Endodermal cell (in vitro differentiated cells): ENCODE data around the gene FBXO2. TPM values are rescaled to one million over a fixed set of nuclear protein-coding genes. Genes with fewer than 3 reads are reported as not detected.

ENCODE experiments used
- DNase-seq: peaks from one replicate; pipeline ENCODE4 v3.0.0-alpha.2; 2017
- H3K27ac ChIP-seq: 2 replicates; pipeline ENCODE4 v1.5.1; 2013; ENCODE audit warnings: mild to moderate bottlenecking, low read depth, low read length, moderate library complexity
- H3K27me3 ChIP-seq: 2 replicates; pipeline ENCODE4 v1.6.1; 2013; ENCODE audit warnings: mild to moderate bottlenecking, low read length, moderate library complexity; ENCODE audit not compliant: insufficient read depth, control insufficient read depth, poor library complexity, severe bottlenecking
- H3K36me3 ChIP-seq: 2 replicates; pipeline ENCODE4 v1.7.0; 2013; ENCODE audit warnings: mild to moderate bottlenecking, low read length, moderate library complexity; ENCODE audit not compliant: control insufficient read depth, insufficient read depth
- H3K4me1 ChIP-seq: one replicate; pipeline ENCODE4 v1.7.0; 2013; ENCODE audit warnings: low read length; ENCODE audit not compliant: control insufficient read depth, insufficient read depth
- H3K4me3 ChIP-seq: 2 replicates; pipeline ENCODE4 v1.5.1; 2013; ENCODE audit warnings: mild to moderate bottlenecking, low read length, moderate library complexity
- H3K9ac ChIP-seq: 2 replicates; pipeline ENCODE4 v1.6.1; 2013; ENCODE audit warnings: mild to moderate bottlenecking, low read length, moderate library complexity; ENCODE audit not compliant: poor library complexity, severe bottlenecking; ENCODE audit errors: extremely low read depth
- H3K9me3 ChIP-seq: 2 replicates; pipeline ENCODE4 v1.6.1; 2013; ENCODE audit warnings: mild to moderate bottlenecking, low read length, moderate library complexity; ENCODE audit not compliant: control insufficient read depth
- H3K27ac Mint-ChIP-seq: 2 replicates; pipeline ENCODE4 v1.8.0; 2020; ENCODE audit warnings: mixed read lengths
- H3K27me3 Mint-ChIP-seq: 2 replicates; pipeline ENCODE4 v1.8.0; 2021; ENCODE audit warnings: mild to moderate bottlenecking, mixed read lengths; ENCODE audit not compliant: insufficient read depth
- H3K36me3 Mint-ChIP-seq: 2 replicates; pipeline ENCODE4 v1.8.0; 2020; ENCODE audit warnings: low read depth, mixed read lengths
- H3K4me1 Mint-ChIP-seq: 2 replicates; pipeline ENCODE4 v1.8.0; 2020; ENCODE audit warnings: mixed read lengths
- H3K4me3 Mint-ChIP-seq: 2 replicates; pipeline ENCODE4 v1.8.0; 2020; ENCODE audit warnings: mild to moderate bottlenecking, moderate library complexity, mixed read lengths
- H3K9me3 Mint-ChIP-seq: 2 replicates; pipeline ENCODE4 v1.8.0; 2020; ENCODE audit warnings: mild to moderate bottlenecking, mixed read lengths
- CTCF ChIP-seq: fragments of 200-600 bp; sonication (generic); conservative IDR thresholded peaks from 2 replicates; pipeline ENCODE4 v1.5.0; 2021; ENCODE audit warnings: antibody characterized with exemption, mild to moderate bottlenecking
- WGBS, 2 experiments: methylation state at CpG; one replicate each; pipeline versions ENCODE4 v1.1.5 to v1.1.7; 2013; ENCODE audit warnings: missing lambda C conversion rate in 2 of 2, mixed read lengths in 1 of 2; ENCODE audit not compliant: insufficient coverage in 1 of 2, insufficient read length in 1 of 2; 5-methylcytosine and 5-hydroxymethylcytosine counted together
- total RNA-seq, 2 donors: library from RNA; stranded (reverse); fragmentation: NEBNext Ultra II Directional in 1 of 2; extraction: Animal tissue kit (Norgen Biotek cat#: 25700) in 1 of 2; gene quantifications; 2 replicates in 1 of 2; 3 replicates in 1 of 2; pipeline ENCODE4 v1.2.1, GENCODE V29; 2021

Gene FBXO2
- total RNA-seq, 2 donors from 2014 or later = 14.1 to 32.0 TPM

GRCh38 chr1:11664336-11665065 is 10.3 kb upstream of the FBXO2 start:
- peaks cover 39% of the 10 kb centered on the region for H3K36me3 Mint-ChIP-seq
- peak; percentile 84 for DNase-seq
- 9 to 10% methylated on average over 28 to 66 of the region's 66 CpGs for WGBS, 2 experiments

GRCh38 chr1:11661103-11661502 is 6.9 kb upstream of the FBXO2 start:
- H3K4me3 Mint-ChIP-seq = no peak overlapping the region
- DNase-seq = no peak
- H3K4me3 ChIP-seq = no peak overlapping the region
- TF ChIP-seq CTCF = no peak
- peaks cover 7% of the 10 kb centered on the region for H3K36me3 ChIP-seq
- 95 to 99% methylated on average over 15 to 17 of the region's 17 CpGs for WGBS, 2 experiments
- H3K9me3 ChIP-seq = no peaks in the 10 kb centered on the region
- no peaks in the 10 kb centered on the region for H3K4me1 ChIP-seq
- H3K9me3 Mint-ChIP-seq = no peaks in the 10 kb centered on the region
- no peak overlapping the region for H3K9ac ChIP-seq
- H3K27me3 ChIP-seq = peaks cover 6% of the 10 kb centered on the region
- H3K27ac Mint-ChIP-seq = no peak overlapping the region
- H3K27me3 Mint-ChIP-seq = peaks cover 21% of the 10 kb centered on the region
- peaks cover 3% of the 10 kb centered on the region for H3K4me1 Mint-ChIP-seq
- H3K27ac ChIP-seq = no peak overlapping the region
- peaks cover 42% of the 10 kb centered on the region for H3K36me3 Mint-ChIP-seq

More at GRCh38 chr1:11664336-11665065, 10.3 kb upstream of the FBXO2 start:
- H3K27ac ChIP-seq = no peak overlapping the region
- H3K4me1 Mint-ChIP-seq = peaks cover 3% of the 10 kb centered on the region
- H3K4me1 ChIP-seq = no peaks in the 10 kb centered on the region
- no peaks in the 10 kb centered on the region for H3K9me3 ChIP-seq
- H3K27ac Mint-ChIP-seq = no peak overlapping the region
- peak overlapping the region; percentile 73 for H3K4me3 ChIP-seq
- H3K4me3 Mint-ChIP-seq = peak overlapping the region; percentile 55
- peaks cover 6% of the 10 kb centered on the region for H3K27me3 ChIP-seq
- no peaks in the 10 kb centered on the region for H3K36me3 ChIP-seq
- H3K9ac ChIP-seq = no peak overlapping the region
- peak; percentile 12 for TF ChIP-seq CTCF
- H3K9me3 Mint-ChIP-seq = no peaks in the 10 kb centered on the region
- peaks cover 21% of the 10 kb centered on the region for H3K27me3 Mint-ChIP-seq

GRCh38 chr1:11659748-11660147 is 5.5 kb upstream of the FBXO2 start:
- peaks cover 46% of the 10 kb centered on the region for H3K36me3 Mint-ChIP-seq
- DNase-seq = no peak
- Histone ChIP-seq H3K4me1 (peaks cover 7% of the 10 kb centered on the region), H3K27me3 (peaks cover 10% of the 10 kb centered on the region), H3K9me3 (no peaks in the 10 kb centered on the region), H3K27ac (no peak overlapping the region), H3K9ac (no peak overlapping the region), H3K36me3 (peaks cover 7% of the 10 kb centered on the region), H3K4me3 (no peak overlapping the region)
- no peak for TF ChIP-seq CTCF
- 88 to 93% methylated on average over 2 to 4 of the region's 4 CpGs for WGBS, 2 experiments
- H3K27me3 Mint-ChIP-seq = peaks cover 27% of the 10 kb centered on the region
- H3K9me3 Mint-ChIP-seq = no peaks in the 10 kb centered on the region
- no peak overlapping the region for H3K4me3 Mint-ChIP-seq
- no peak overlapping the region for H3K27ac Mint-ChIP-seq
- H3K4me1 Mint-ChIP-seq = peaks cover 3% of the 10 kb centered on the region
